Sigmoid colon (tissue), 7 donors: ENCODE results near the gene GRIA1. TPM values are rescaled to one million over a fixed set of nuclear protein-coding genes. Genes with fewer than 3 reads are reported as not detected.

Source experiments
- DNase-seq: peaks from one replicate; pipeline ENCODE4 v3.0.0-alpha.2; 2019
- H3K27ac ChIP-seq, 4 donors: fragments of 200-600 bp; sonication (generic); one replicate each; pipeline ENCODE4 v1.5.1; 2016 to 2019; ENCODE audit warnings: mild to moderate bottlenecking in 1 of 4
- H3K27me3 ChIP-seq, 3 donors: fragments of 200-600 bp; sonication (generic); one replicate each; pipeline ENCODE4 v1.5.1; 2019; ENCODE audit warnings: mild to moderate bottlenecking in 1 of 3
- H3K36me3 ChIP-seq, 4 donors: fragments of 200-600 bp; sonication (generic); one replicate each; pipeline ENCODE4 v1.5.1; 2016 to 2019
- H3K4me1 ChIP-seq, 4 donors: fragments of 200-600 bp; sonication (generic); one replicate each; pipeline ENCODE4 v1.5.1; 2017 to 2019
- H3K4me3 ChIP-seq, 4 donors: fragments of 200-600 bp; sonication (generic); one replicate each; pipeline ENCODE4 v1.5.1; 2017 to 2019; ENCODE audit warnings: mild to moderate bottlenecking in 2 of 4, moderate library complexity in 1 of 4
- H3K9me3 ChIP-seq, 4 donors: fragments of 200-600 bp in 3 of 4; sonication (generic) in 3 of 4; one replicate each; pipeline versions ENCODE4 v1.5.1 to v1.6.1; 2013 to 2019
- CTCF ChIP-seq, 4 experiments: fragments of 450-650 bp in 3 of 4; fragments of 200-600 bp in 1 of 4; IDR thresholded peaks; one replicate each; pipeline ENCODE4 v1.5.1; 2016 to 2019; ENCODE audit warnings: antibody characterized with exemption in 4 of 4, mild to moderate bottlenecking in 3 of 4, moderate library complexity in 2 of 4
- EP300 ChIP-seq, 4 donors: sonication (generic); formaldehyde crosslinking; IDR thresholded peaks; one replicate each; pipeline ENCODE4 v1.6.1; 2017; ENCODE audit warnings: antibody characterized with exemption in 4 of 4
- POLR2A ChIP-seq, 2 donors: fragments of 450-650 bp; IDR thresholded peaks; one replicate each; pipeline ENCODE4 v1.6.1; 2016; ENCODE audit warnings: antibody characterized with exemption in 2 of 2, mild to moderate bottlenecking in 2 of 2, moderate library complexity in 2 of 2
- POLR2AphosphoS5 ChIP-seq, 4 donors: sonication (generic); formaldehyde crosslinking; IDR thresholded peaks; one replicate each; pipeline ENCODE4 v1.6.1; 2017; ENCODE audit warnings: antibody characterized with exemption in 4 of 4
- WGBS, 2 donors: extraction: QIAGEN DNeasy Blood & Tissue Kit; methylation state at CpG; one replicate each; pipeline ENCODE4 v1.1.7; 2013; 5-methylcytosine and 5-hydroxymethylcytosine counted together
- intact Hi-C: fragments of 100-400 bp; cut with DNase I; formaldehyde crosslinking; loops from one replicate; pipeline ENCODE4 v1.15.1; 2023
- polyA plus RNA-seq, 3 donors: library from polyadenylated mRNA; stranded (reverse); fragments of 200-250 nt; gene quantifications; one replicate each; pipeline ENCODE4 v1.2.3, GENCODE V29; 2013
- total RNA-seq, 4 donors: library from RNA; depleted of rRNA; stranded (reverse); fragments of >200 nt; gene quantifications; one replicate each; pipeline ENCODE4 v1.1.0, GENCODE V29; 2016
- donor health status: healthy with polysubstance abuse.
- donor health status: Bipolar disorder and iron deficiency.
- donor health status: healthy.

Gene GRIA1
- total and polyA plus RNA-seq, 7 donors = under 0.01 to 1.5 (median 0.51) TPM; not detected in 1

- TF ChIP-seq POLR2AphosphoS5 (IDR thresholded peaks at IDR 0.05) = no peak
- TF ChIP-seq POLR2A (IDR thresholded peaks at IDR 0.05) = no peak
- TF ChIP-seq CTCF (IDR thresholded peaks at IDR 0.05) = no peak
- TF ChIP-seq EP300 (IDR thresholded peaks at IDR 0.05) = no peak
- H3K4me3 ChIP-seq = no peak overlapping the region
- H3K27ac ChIP-seq = no peak overlapping the region
- no peaks in the 10 kb centered on the region for H3K36me3 ChIP-seq
- H3K27me3 ChIP-seq = no peaks in the 10 kb centered on the region
- H3K9me3 ChIP-seq = no peaks in the 10 kb centered on the region
- peaks cover 0 to 4% (median 0%) of the 10 kb centered on the region in 4 donors for H3K4me1 ChIP-seq
- WGBS, 2 donors = 51 to 56% methylated on average over 2 of the region's 2 CpGs
- intact Hi-C loops = no loop called here
- DNase-seq = no peak
Measured at GRCh38 chr5:153463806-153464205, 26.7 kb upstream of the GRIA1 start.

GRCh38 chr5:153467546-153467945 lies 22.9 kb upstream of the GRIA1 start:
- no peaks in the 10 kb centered on the region for H3K4me1 ChIP-seq
- no peak overlapping the region for H3K4me3 ChIP-seq
- TF ChIP-seq EP300 (IDR thresholded peaks at IDR 0.05) (no peak), POLR2AphosphoS5 (IDR thresholded peaks at IDR 0.05) (no peak), POLR2A (IDR thresholded peaks at IDR 0.05) (no peak), CTCF (IDR thresholded peaks at IDR 0.05) (no peak)
- DNase-seq = no peak
- no peak overlapping the region for H3K27ac ChIP-seq
- no peaks in the 10 kb centered on the region for H3K9me3 ChIP-seq
- intact Hi-C loops = no loop called here
- H3K36me3 ChIP-seq = no peaks in the 10 kb centered on the region
- no peaks in the 10 kb centered on the region for H3K27me3 ChIP-seq

DNA sequence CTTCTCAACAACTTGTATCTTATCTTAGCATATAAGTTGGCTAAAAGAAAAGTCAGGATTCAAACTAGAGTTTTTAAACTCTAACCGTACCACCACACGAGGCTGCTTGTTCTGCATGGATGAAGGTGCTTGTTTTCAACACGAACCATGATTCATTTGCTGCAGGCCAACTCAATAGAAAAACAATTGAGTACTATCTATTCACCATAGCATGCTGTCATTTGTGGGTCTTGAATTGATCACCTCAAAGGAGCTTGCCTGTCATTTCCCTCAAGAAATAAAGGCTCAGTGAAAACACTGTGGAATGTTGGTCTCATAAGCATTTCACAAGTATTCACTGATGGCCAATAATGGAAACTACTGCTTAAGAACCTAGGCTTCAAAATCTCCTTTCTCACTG lies 21.0 kb upstream of the GRIA1 start:
- H3K36me3 ChIP-seq = no peaks in the 10 kb centered on the region
- WGBS, 2 donors = 87 to 91% methylated on average over 3 of the region's 3 CpGs
- no peak overlapping the region for H3K27ac ChIP-seq
- no peaks in the 10 kb centered on the region for H3K4me1 ChIP-seq
- no peak for TF ChIP-seq POLR2AphosphoS5 (IDR thresholded peaks at IDR 0.05)
- no peak for TF ChIP-seq EP300 (IDR thresholded peaks at IDR 0.05)
- no peak for TF ChIP-seq CTCF (IDR thresholded peaks at IDR 0.05)
- no peak for TF ChIP-seq POLR2A (IDR thresholded peaks at IDR 0.05)
- H3K9me3 ChIP-seq = peaks cover 0 to 7% (median 0%) of the 10 kb centered on the region in 4 donors
- intact Hi-C loops = no loop called here
- H3K4me3 ChIP-seq = no peak overlapping the region
- DNase-seq = no peak
- no peaks in the 10 kb centered on the region for H3K27me3 ChIP-seq

- Histone ChIP-seq H3K9me3 (peaks cover 0 to 7% (median 0%) of the 10 kb centered on the region in 4 donors), H3K27me3 (no peaks in the 10 kb centered on the region), H3K4me3 (no peak overlapping the region), H3K36me3 (no peaks in the 10 kb centered on the region), H3K4me1 (no peaks in the 10 kb centered on the region), H3K27ac (no peak overlapping the region)
- intact Hi-C loops = no loop called here
- WGBS, 2 donors = 49 to 64% methylated on average over 4 of the region's 4 CpGs
- TF ChIP-seq CTCF (IDR thresholded peaks at IDR 0.05) (no peak), POLR2AphosphoS5 (IDR thresholded peaks at IDR 0.05) (no peak), POLR2A (IDR thresholded peaks at IDR 0.05) (no peak), EP300 (IDR thresholded peaks at IDR 0.05) (no peak)
- DNase-seq = no peak
Measured at GRCh38 chr5:153470736-153471135, 19.7 kb upstream of the GRIA1 start.

- WGBS, 2 donors = 75 to 78% methylated on average over 1 of the region's 1 CpG
- Histone ChIP-seq H3K27me3 (no peaks in the 10 kb centered on the region), H3K4me3 (no peak overlapping the region), H3K36me3 (no peaks in the 10 kb centered on the region), H3K4me1 (no peaks in the 10 kb centered on the region), H3K27ac (no peak overlapping the region), H3K9me3 (peaks cover 0 to 7% (median 0%) of the 10 kb centered on the region in 4 donors)
- intact Hi-C loops = no loop called here
- TF ChIP-seq POLR2AphosphoS5 (IDR thresholded peaks at IDR 0.05) = no peak
- TF ChIP-seq EP300 (IDR thresholded peaks at IDR 0.05) = no peak
- TF ChIP-seq POLR2A (IDR thresholded peaks at IDR 0.05) = no peak
- TF ChIP-seq CTCF (IDR thresholded peaks at IDR 0.05) = no peak
- DNase-seq = no peak
Measured at GRCh38 chr5:153476767-153477166, 13.7 kb upstream of the GRIA1 start.
